SK-N-SH treated with all-trans-retinoic acid at 6 μM for 48 hours (cell line): ENCODE data around the gene IQGAP3.

ENCODE experiments used
- ATAC-seq: fragments of 200-7000 bp; cut with Tn5 transposase; 3 replicates; pipeline ENCODE4 v1.9.1; 2020; ENCODE audit warnings: mild to moderate bottlenecking, moderate library complexity
- ARNTL ChIP-seq: fragments of 450-650 bp; formaldehyde crosslinking; IDR thresholded peaks from 2 replicates; pipeline ENCODE4 v1.5.0; 2020; ENCODE audit warnings: low read depth, mild to moderate bottlenecking, moderate library complexity, borderline replicate concordance
- BACH2 ChIP-seq: fragments of 250-450 bp; sonication (Bioruptor Pico); IDR thresholded peaks from 2 replicates; pipeline ENCODE4 v1.9.0; 2021; ENCODE audit warnings: mild to moderate bottlenecking, borderline replicate concordance
- CREB5 ChIP-seq: fragments of 250-450 bp; sonication (Bioruptor Pico); IDR thresholded peaks from 2 replicates; pipeline ENCODE4 v1.5.1; 2020; ENCODE audit warnings: low read depth, mild to moderate bottlenecking, moderate library complexity
- CSDC2 ChIP-seq: fragments of 250-450 bp; sonication (Bioruptor Pico); IDR thresholded peaks from 2 replicates; pipeline ENCODE4 v1.5.0; 2020; ENCODE audit warnings: mild to moderate bottlenecking, moderate library complexity
- CSRNP3 ChIP-seq: fragments of 250-450 bp; sonication (Bioruptor Pico); IDR thresholded peaks from 2 replicates; pipeline ENCODE4 v1.5.1; 2021; ENCODE audit warnings: mild to moderate bottlenecking, moderate library complexity
- ESRRG ChIP-seq: fragments of 250-450 bp; sonication (Bioruptor Pico); IDR thresholded peaks from 2 replicates; pipeline ENCODE4 v1.6.1; 2021; ENCODE audit warnings: mild to moderate bottlenecking
- GLIS3 ChIP-seq: fragments of 250-450 bp; sonication (Bioruptor Pico); IDR thresholded peaks from 2 replicates; pipeline ENCODE4 v1.5.0; 2020; ENCODE audit warnings: mild to moderate bottlenecking, moderate library complexity
- ISL1 ChIP-seq: fragments of 250-450 bp; sonication (Bioruptor Pico); IDR thresholded peaks from 2 replicates; pipeline ENCODE4 v2.1.2; 2022; ENCODE audit warnings: mild to moderate bottlenecking, moderate library complexity
- OSR1 ChIP-seq: fragments of 250-450 bp; sonication (Bioruptor Pico); IDR thresholded peaks from 2 replicates; pipeline ENCODE4 v1.8.0; 2022; ENCODE audit warnings: moderate library complexity, mild to moderate bottlenecking, inconsistent platforms
- PPARA ChIP-seq: fragments of 250-450 bp; sonication (Bioruptor Pico); IDR thresholded peaks from 2 replicates; pipeline ENCODE4 v1.5.0; 2020; ENCODE audit warnings: mild to moderate bottlenecking, borderline replicate concordance
- RARB ChIP-seq: fragments of 250-450 bp; sonication (Bioruptor Pico); IDR thresholded peaks from 2 replicates; pipeline ENCODE4 v1.8.0; 2021; ENCODE audit warnings: mild to moderate bottlenecking, moderate library complexity
- TCF4 ChIP-seq: fragments of 250-450 bp; sonication (Bioruptor Pico); IDR thresholded peaks from 2 replicates; pipeline ENCODE4 v1.8.0; 2021; ENCODE audit warnings: mild to moderate bottlenecking, moderate library complexity, borderline replicate concordance
- TOX ChIP-seq: fragments of 250-450 bp; sonication (Bioruptor Pico); IDR thresholded peaks from 2 replicates; pipeline ENCODE4 v1.8.0; 2021; ENCODE audit warnings: mild to moderate bottlenecking, moderate library complexity, borderline replicate concordance
- ZC3H10 ChIP-seq: fragments of 250-450 bp; sonication (Bioruptor Pico); IDR thresholded peaks from 2 replicates; pipeline ENCODE4 v1.5.1; 2021; ENCODE audit warnings: mild to moderate bottlenecking, moderate library complexity
- ZFP3 ChIP-seq: fragments of 250-450 bp; sonication (Bioruptor Pico); IDR thresholded peaks from 2 replicates; pipeline ENCODE4 v1.5.0; 2020; ENCODE audit warnings: mild to moderate bottlenecking, moderate library complexity
- ZFP30 ChIP-seq: fragments of 450-650 bp; formaldehyde crosslinking; IDR thresholded peaks from 2 replicates; pipeline ENCODE4 v1.5.0; 2022; ENCODE audit warnings: mild to moderate bottlenecking, moderate library complexity
- ZNF565 ChIP-seq: fragments of 450-650 bp; formaldehyde crosslinking; conservative IDR thresholded peaks from 2 replicates; pipeline ENCODE4 v1.5.0; 2020; ENCODE audit warnings: low read depth, mild to moderate bottlenecking, moderate library complexity
- ZNF70 ChIP-seq: fragments of 450-650 bp; formaldehyde crosslinking; IDR thresholded peaks from 2 replicates; pipeline ENCODE4 v1.5.0; 2020; ENCODE audit warnings: mild to moderate bottlenecking, moderate library complexity
- ZNF8 ChIP-seq: fragments of 450-650 bp; formaldehyde crosslinking; IDR thresholded peaks from 2 replicates; pipeline ENCODE4 v1.5.0; 2020; ENCODE audit warnings: mild to moderate bottlenecking, moderate library complexity
- TF ChIP-seq, protein P1 (sequence below): fragments of 250-450 bp; sonication (Bioruptor Pico); IDR thresholded peaks from 2 replicates; pipeline ENCODE4 v1.8.0; 2020; ENCODE audit warnings: mild to moderate bottlenecking, moderate library complexity, borderline replicate concordance
- TF ChIP-seq, protein P2 (sequence below): fragments of 250-450 bp; sonication (Bioruptor Pico); IDR thresholded peaks from 2 replicates; pipeline ENCODE4 v1.5.0; 2020; ENCODE audit warnings: mild to moderate bottlenecking, moderate library complexity

IQGAP3 gene

DNA sequence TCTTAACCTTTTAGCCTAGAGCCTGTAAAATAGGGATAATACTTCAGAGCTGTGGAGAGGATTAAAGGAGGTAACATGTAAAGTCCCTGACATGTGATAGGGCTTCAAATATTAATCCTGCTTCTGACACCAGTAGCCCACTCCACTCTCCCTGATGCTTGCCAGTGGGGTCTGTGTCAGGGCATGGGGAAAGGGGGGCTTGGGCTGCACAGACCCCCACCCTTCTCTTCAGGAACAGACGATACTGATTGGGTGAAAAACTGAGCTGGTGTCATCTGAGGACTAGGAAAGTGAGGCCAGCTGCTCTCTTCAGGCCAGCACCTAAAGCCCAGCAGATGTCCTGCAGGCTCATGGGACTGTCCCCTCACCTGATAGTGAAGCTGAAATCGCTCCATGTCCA, 44.8 kb downstream of the IQGAP3 start (continued):
- no peak for TF ChIP-seq CSRNP3
- TF ChIP-seq ISL1 (CRISPR knock-in tag): no peak
- TF ChIP-seq ZNF70 (CRISPR knock-in tag): no peak
- no peak for TF ChIP-seq ZFP3 (CRISPR knock-in tag)
- TF ChIP-seq GLIS3 (CRISPR knock-in tag): no peak

GRCh38 chr1:156525856-156526489, 46.4 kb downstream of the IQGAP3 start:
- ATAC-seq: no peak
- TF ChIP-seq CREB5 (CRISPR knock-in tag) (no peak), ARNTL (CRISPR knock-in tag) (no peak), PPARA (CRISPR knock-in tag) (no peak)

DNA sequence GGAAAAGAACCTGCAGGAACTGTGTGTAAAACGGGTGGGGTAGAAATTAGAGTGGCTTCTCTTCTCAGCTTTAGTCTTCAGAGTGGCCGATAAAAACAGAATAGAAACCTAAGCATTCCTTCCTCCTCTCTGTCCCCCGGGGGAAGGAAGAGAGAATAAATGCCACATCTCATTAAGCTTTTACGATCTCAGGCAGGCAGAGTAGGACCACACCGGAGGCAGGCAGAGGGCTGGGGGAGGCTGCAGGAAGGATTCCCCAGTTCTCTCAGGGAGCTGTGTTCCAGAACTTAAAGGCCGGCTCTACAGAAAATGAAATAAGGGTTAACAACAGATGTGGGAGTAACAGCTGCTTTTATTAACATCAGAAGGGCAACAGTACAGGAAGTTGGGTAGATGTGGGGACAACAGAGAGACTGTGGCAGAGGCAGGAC, 47.3 kb downstream of the IQGAP3 start:
- TF ChIP-seq GLIS3 (CRISPR knock-in tag): no peak
- TF ChIP-seq, protein P1, sequence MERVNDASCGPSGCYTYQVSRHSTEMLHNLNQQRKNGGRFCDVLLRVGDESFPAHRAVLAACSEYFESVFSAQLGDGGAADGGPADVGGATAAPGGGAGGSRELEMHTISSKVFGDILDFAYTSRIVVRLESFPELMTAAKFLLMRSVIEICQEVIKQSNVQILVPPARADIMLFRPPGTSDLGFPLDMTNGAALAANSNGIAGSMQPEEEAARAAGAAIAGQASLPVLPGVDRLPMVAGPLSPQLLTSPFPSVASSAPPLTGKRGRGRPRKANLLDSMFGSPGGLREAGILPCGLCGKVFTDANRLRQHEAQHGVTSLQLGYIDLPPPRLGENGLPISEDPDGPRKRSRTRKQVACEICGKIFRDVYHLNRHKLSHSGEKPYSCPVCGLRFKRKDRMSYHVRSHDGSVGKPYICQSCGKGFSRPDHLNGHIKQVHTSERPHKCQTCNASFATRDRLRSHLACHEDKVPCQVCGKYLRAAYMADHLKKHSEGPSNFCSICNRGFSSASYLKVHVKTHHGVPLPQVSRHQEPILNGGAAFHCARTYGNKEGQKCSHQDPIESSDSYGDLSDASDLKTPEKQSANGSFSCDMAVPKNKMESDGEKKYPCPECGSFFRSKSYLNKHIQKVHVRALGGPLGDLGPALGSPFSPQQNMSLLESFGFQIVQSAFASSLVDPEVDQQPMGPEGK (CRISPR knock-in tag): no peak
- TF ChIP-seq TCF4 (CRISPR knock-in tag): no peak
- no peak for TF ChIP-seq OSR1 (CRISPR knock-in tag)
- no peak for TF ChIP-seq BACH2 (CRISPR knock-in tag)
- no peak for TF ChIP-seq ZNF70 (CRISPR knock-in tag)
- TF ChIP-seq ZFP3 (CRISPR knock-in tag): no peak
- no peak for TF ChIP-seq ZNF565 (CRISPR knock-in tag)
- no peak for TF ChIP-seq CSDC2 (CRISPR knock-in tag)
- TF ChIP-seq ESRRG: no peak
- no peak for TF ChIP-seq PPARA (CRISPR knock-in tag)
- TF ChIP-seq CSRNP3: no peak
- no peak for TF ChIP-seq ISL1 (CRISPR knock-in tag)
- no peak for TF ChIP-seq RARB
- no peak for TF ChIP-seq CREB5 (CRISPR knock-in tag)
- no peak for TF ChIP-seq ZC3H10 (CRISPR knock-in tag)
- TF ChIP-seq ZNF8 (CRISPR knock-in tag): no peak
- no peak for TF ChIP-seq ARNTL (CRISPR knock-in tag)
- ATAC-seq: no peak

- ATAC-seq: no peak
- TF ChIP-seq GLIS3 (CRISPR knock-in tag): no peak
- TF ChIP-seq TCF4 (CRISPR knock-in tag): no peak
- no peak for TF ChIP-seq ARNTL (CRISPR knock-in tag)
- TF ChIP-seq ZNF565 (CRISPR knock-in tag): no peak
- TF ChIP-seq ZFP3 (CRISPR knock-in tag): no peak
- no peak for TF ChIP-seq ZFP30 (CRISPR knock-in tag)
- no peak for TF ChIP-seq PPARA (CRISPR knock-in tag)
- no peak for TF ChIP-seq RARB
- TF ChIP-seq TOX (CRISPR knock-in tag): no peak
- no peak for TF ChIP-seq CSRNP3
- TF ChIP-seq, protein P2, sequence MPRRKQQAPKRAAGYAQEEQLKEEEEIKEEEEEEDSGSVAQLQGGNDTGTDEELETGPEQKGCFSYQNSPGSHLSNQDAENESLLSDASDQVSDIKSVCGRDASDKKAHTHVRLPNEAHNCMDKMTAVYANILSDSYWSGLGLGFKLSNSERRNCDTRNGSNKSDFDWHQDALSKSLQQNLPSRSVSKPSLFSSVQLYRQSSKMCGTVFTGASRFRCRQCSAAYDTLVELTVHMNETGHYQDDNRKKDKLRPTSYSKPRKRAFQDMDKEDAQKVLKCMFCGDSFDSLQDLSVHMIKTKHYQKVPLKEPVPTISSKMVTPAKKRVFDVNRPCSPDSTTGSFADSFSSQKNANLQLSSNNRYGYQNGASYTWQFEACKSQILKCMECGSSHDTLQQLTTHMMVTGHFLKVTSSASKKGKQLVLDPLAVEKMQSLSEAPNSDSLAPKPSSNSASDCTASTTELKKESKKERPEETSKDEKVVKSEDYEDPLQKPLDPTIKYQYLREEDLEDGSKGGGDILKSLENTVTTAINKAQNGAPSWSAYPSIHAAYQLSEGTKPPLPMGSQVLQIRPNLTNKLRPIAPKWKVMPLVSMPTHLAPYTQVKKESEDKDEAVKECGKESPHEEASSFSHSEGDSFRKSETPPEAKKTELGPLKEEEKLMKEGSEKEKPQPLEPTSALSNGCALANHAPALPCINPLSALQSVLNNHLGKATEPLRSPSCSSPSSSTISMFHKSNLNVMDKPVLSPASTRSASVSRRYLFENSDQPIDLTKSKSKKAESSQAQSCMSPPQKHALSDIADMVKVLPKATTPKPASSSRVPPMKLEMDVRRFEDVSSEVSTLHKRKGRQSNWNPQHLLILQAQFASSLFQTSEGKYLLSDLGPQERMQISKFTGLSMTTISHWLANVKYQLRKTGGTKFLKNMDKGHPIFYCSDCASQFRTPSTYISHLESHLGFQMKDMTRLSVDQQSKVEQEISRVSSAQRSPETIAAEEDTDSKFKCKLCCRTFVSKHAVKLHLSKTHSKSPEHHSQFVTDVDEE (CRISPR knock-in tag): no peak
- no peak for TF ChIP-seq CREB5 (CRISPR knock-in tag)
- no peak for TF ChIP-seq ESRRG
- TF ChIP-seq ZNF8 (CRISPR knock-in tag): no peak
Observed at GRCh38 chr1:156524481-156524869, 47.9 kb downstream of the IQGAP3 start.
